ENCODE data around the gene GFOD1.

DNA sequence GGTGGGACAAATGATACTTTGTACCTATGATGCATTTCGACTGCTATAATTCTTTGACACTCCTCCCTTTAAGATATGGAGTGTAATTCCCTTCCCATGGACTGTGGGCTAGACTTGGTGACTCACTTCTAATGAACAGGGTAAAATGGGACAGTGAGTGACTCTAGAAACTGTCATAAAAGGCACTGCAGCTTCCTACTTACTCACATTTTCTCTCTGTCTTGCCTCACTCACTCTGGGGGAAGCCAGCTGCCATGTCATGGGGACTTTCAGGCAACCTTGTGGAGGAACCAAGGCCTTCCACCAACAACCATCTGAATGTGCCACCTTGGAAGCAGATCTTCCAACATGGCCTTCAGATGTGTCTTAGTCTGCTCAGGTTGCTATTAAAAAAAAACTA, 12.9 kb upstream of the GFOD1 start:
- TF ChIP-seq ZFP30 (CRISPR knock-in tag; IDR thresholded peaks at IDR 0.05) (no peak), CREB5 (CRISPR knock-in tag; IDR thresholded peaks at IDR 0.05; ENCODE audit: low read depth) (no peak), ZFP3 (CRISPR knock-in tag; IDR thresholded peaks at IDR 0.05) (no peak), GLIS3 (CRISPR knock-in tag; IDR thresholded peaks at IDR 0.05) (no peak), ESRRG (CRISPR knock-in tag; IDR thresholded peaks at IDR 0.05) (no peak), ZNF70 (CRISPR knock-in tag; IDR thresholded peaks at IDR 0.05) (no peak), PATZ1 (CRISPR knock-in tag; IDR thresholded peaks at IDR 0.05; ENCODE audit: borderline replicate concordance) (no peak), ISL1 (CRISPR knock-in tag; IDR thresholded peaks at IDR 0.05) (no peak)
- TF ChIP-seq, protein P1, sequence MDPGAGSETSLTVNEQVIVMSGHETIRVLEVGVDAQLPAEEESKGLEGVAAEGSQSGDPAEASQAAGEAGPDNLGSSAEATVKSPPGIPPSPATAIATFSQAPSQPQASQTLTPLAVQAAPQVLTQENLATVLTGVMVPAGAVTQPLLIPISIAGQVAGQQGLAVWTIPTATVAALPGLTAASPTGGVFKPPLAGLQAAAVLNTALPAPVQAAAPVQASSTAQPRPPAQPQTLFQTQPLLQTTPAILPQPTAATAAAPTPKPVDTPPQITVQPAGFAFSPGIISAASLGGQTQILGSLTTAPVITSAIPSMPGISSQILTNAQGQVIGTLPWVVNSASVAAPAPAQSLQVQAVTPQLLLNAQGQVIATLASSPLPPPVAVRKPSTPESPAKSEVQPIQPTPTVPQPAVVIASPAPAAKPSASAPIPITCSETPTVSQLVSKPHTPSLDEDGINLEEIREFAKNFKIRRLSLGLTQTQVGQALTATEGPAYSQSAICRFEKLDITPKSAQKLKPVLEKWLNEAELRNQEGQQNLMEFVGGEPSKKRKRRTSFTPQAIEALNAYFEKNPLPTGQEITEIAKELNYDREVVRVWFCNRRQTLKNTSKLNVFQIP (CRISPR knock-in tag; IDR thresholded peaks at IDR 0.05; ENCODE audit: borderline replicate concordance, low read depth), result no peak

Data from SK-N-SH treated with all-trans-retinoic acid at 6 μM for 48 hours (cell line).